ENCODE data around the gene TLE3.

Gene TLE3

DNA sequence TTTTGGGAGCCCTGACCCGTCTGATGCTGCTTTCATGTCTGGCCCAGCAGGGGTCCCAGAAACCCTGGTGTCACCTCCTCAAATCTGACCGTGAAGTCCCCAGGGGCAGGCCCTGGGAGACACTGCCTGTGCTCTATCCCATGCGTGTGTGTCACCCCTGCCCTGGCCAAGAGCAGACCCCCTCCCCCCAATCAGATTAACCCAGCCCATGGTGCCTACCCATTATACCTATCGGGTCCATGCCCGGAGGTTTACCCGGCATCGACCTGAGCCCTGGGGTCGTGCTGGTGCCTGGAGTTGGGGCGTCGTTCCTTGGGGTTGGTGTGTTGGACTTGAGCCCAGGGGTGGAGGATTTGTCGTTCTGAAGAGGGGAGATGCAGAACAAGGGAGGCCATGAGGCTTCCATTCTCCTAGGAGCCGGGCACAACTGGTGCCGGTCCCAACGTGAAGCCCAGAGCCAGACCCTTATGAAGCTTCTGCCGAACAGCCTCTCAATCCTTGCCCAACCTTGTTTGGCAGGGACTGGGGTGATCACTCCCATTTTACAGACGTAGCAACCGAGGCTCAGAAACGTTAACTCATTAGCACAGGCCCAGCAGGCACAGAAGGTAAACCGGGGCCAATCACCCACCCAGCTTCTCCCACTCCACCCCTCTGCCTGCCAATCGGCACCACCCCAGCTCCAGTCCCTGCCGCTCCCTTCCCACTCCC is 39.6 kb downstream of the TLE3 start:
- H3K36me3 ChIP-seq (ENCODE audit: control insufficient read depth, low read depth, low read length): peaks cover 71% of the 10 kb centered on the region
- no peak overlapping the region for H3K4me3 ChIP-seq (ENCODE audit: low read length)
- H3K27me3 ChIP-seq (ENCODE audit: control insufficient read depth, insufficient read depth, low read length): no peaks in the 10 kb centered on the region
- no peak overlapping the region for H3K9ac ChIP-seq (ENCODE audit: low read length)
- no peaks in the 10 kb centered on the region for H3K4me1 ChIP-seq (ENCODE audit: control insufficient read depth, low read depth, low read length)
- H3K9me3 ChIP-seq (ENCODE audit: control insufficient read depth, low read depth, low read length): no peaks in the 10 kb centered on the region
- H3K27ac ChIP-seq (ENCODE audit: low read length): no peak overlapping the region

DNA sequence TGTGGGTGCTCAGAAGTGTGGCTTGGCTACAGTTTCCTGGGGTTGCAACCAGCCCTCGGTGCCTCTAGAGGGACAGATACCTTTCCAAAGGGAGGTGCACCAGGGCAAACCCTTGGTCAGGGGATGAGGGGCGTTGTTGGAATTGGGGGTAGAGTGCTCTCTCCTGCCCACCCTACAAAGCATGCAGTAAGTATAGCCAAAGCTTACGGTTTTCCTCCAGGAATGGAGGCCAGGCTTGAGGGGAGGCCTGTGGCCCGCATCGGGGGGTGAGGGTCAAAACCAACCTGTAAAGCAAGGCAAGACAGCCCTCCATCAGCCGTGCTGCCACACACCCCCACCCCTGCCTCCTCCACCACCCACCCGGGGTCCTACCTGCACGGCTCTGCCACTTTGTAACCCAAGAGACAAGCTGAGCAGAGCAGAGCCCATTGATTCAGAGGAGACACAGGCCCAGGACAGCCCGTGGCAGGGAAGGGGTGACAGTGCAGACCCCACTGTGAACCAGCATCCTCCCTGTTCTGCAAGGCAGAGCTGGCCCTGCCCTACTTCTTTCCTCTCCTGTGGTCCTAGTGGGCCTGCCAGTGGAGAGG is 41.5 kb downstream of the TLE3 start:
- H3K27me3 ChIP-seq (ENCODE audit: control insufficient read depth, insufficient read depth, low read length): no peaks in the 10 kb centered on the region
- peaks cover 87% of the 10 kb centered on the region for H3K36me3 ChIP-seq (ENCODE audit: control insufficient read depth, low read depth, low read length)
- H3K9me3 ChIP-seq (ENCODE audit: control insufficient read depth, low read depth, low read length): no peaks in the 10 kb centered on the region
- no peaks in the 10 kb centered on the region for H3K4me1 ChIP-seq (ENCODE audit: control insufficient read depth, low read depth, low read length)
- H3K9ac ChIP-seq (ENCODE audit: low read length): no peak overlapping the region
- H3K4me3 ChIP-seq (ENCODE audit: low read length): no peak overlapping the region
- no peak overlapping the region for H3K27ac ChIP-seq (ENCODE audit: low read length)

DNA sequence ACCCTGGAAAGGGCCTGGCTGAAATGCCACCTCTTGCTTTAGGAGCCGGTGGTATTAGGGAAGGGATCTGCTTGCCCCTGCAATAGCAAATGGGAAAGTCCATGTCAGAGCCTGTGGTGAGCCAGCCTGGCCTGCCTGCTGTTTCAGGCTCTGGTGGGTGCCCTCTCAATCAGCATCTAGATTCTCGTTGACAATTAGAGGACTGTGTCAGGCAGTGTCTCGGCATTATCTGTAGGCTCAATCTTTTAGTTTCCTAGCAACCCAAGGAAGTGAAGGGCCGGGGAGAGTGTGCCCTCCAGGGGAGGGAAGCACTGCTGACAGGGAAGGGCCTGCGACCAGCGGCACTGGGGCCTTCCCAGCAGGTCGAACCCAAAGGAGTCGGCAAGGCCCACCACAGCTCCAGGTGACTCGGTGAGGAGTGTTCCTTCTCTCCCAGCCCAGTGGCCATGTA is 42.1 kb downstream of the TLE3 start:
- no peak overlapping the region for H3K27ac ChIP-seq (ENCODE audit: low read length)
- peaks cover 89% of the 10 kb centered on the region for H3K36me3 ChIP-seq (ENCODE audit: control insufficient read depth, low read depth, low read length)
- no peaks in the 10 kb centered on the region for H3K27me3 ChIP-seq (ENCODE audit: control insufficient read depth, insufficient read depth, low read length)
- H3K4me1 ChIP-seq (ENCODE audit: control insufficient read depth, low read depth, low read length): no peaks in the 10 kb centered on the region
- no peaks in the 10 kb centered on the region for H3K9me3 ChIP-seq (ENCODE audit: control insufficient read depth, low read depth, low read length)
- no peak overlapping the region for H3K4me3 ChIP-seq (ENCODE audit: low read length)
- no peak overlapping the region for H3K9ac ChIP-seq (ENCODE audit: low read length)

DNA sequence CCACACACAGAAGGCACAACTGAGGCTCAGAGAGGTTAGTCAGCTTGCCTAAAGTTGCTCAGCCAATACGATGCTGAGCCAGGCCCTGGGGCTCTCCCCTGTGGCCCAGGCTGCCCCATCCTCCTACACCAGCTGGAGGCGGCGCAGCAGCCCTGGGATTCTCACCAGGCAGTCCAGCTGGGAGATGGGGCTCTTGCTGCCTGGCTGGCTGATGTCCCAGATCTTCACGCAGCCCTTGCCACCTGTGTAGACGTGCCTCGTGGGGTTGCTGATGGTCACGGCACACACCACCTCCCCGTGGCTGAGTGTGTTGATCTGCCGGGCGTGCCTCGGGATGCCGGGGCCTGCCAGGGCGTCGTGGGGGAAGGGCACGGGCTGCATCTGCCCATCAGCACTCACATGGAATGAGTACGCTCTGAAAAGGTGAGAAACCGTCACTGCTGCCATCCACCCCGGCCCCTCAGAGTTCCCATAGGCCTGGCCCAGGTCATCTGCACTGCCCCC is 42.8 kb downstream of the TLE3 start:
- H3K27me3 ChIP-seq (ENCODE audit: control insufficient read depth, insufficient read depth, low read length): no peaks in the 10 kb centered on the region
- H3K9ac ChIP-seq (ENCODE audit: low read length): no peak overlapping the region
- H3K36me3 ChIP-seq (ENCODE audit: control insufficient read depth, low read depth, low read length): peaks cover 89% of the 10 kb centered on the region
- no peaks in the 10 kb centered on the region for H3K9me3 ChIP-seq (ENCODE audit: control insufficient read depth, low read depth, low read length)
- H3K27ac ChIP-seq (ENCODE audit: low read length): no peak overlapping the region
- H3K4me3 ChIP-seq (ENCODE audit: low read length): no peak overlapping the region
- H3K4me1 ChIP-seq (ENCODE audit: control insufficient read depth, low read depth, low read length): no peaks in the 10 kb centered on the region

DNA sequence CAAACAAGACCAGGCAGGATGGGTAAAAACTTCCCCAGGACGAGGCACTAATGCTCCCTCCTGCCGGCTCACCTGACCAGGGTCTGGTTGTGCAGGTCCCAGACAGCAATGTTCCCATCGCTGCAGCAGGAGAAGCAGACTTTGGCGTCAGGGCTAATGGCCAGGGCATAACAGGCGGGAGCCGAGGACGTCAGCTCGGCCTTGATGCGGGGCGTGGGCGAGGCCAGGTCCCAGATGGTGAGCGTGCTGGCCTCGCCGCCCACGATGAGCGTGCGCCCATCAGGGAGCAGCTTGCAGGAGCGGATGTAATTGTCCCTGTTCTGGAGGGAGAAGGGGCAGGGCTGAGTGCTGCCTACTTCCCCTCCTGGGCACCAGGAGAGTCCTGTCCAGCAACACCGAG is 43.4 kb downstream of the TLE3 start:
- H3K27ac ChIP-seq (ENCODE audit: low read length): no peak overlapping the region
- no peak overlapping the region for H3K9ac ChIP-seq (ENCODE audit: low read length)
- H3K27me3 ChIP-seq (ENCODE audit: control insufficient read depth, insufficient read depth, low read length): no peaks in the 10 kb centered on the region
- H3K9me3 ChIP-seq (ENCODE audit: control insufficient read depth, low read depth, low read length): no peaks in the 10 kb centered on the region
- no peak overlapping the region for H3K4me3 ChIP-seq (ENCODE audit: low read length)
- H3K4me1 ChIP-seq (ENCODE audit: control insufficient read depth, low read depth, low read length): no peaks in the 10 kb centered on the region
- H3K36me3 ChIP-seq (ENCODE audit: control insufficient read depth, low read depth, low read length): peaks cover 86% of the 10 kb centered on the region

DNA sequence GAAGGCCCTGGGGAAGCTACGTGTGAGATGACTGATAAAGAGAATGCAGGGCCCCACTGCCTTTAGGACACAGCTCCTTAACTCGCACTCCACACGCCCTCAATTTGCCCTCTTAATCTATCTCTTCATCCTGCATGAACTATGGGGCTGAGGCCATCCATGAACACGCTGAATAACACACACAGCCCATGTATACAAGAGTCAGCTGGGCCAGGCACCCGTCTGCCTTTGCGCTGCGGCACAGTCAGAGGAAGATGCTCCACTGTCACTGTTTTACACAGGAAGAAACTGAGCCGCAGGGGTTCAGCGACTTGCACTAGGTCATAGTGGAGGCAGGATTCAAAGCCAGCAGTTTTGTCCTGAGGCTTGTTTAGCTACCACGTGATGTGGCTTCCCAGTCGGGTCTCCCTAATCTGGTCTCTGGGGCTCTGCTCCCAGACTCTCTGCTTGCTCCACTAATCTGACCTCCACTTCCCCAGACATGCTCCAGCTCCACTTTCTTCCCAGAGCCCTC is 43.9 kb downstream of the TLE3 start:
- H3K9me3 ChIP-seq (ENCODE audit: control insufficient read depth, low read depth, low read length): no peaks in the 10 kb centered on the region
- no peak overlapping the region for H3K4me3 ChIP-seq (ENCODE audit: low read length)
- peaks cover 80% of the 10 kb centered on the region for H3K36me3 ChIP-seq (ENCODE audit: control insufficient read depth, low read depth, low read length)

DNA sequence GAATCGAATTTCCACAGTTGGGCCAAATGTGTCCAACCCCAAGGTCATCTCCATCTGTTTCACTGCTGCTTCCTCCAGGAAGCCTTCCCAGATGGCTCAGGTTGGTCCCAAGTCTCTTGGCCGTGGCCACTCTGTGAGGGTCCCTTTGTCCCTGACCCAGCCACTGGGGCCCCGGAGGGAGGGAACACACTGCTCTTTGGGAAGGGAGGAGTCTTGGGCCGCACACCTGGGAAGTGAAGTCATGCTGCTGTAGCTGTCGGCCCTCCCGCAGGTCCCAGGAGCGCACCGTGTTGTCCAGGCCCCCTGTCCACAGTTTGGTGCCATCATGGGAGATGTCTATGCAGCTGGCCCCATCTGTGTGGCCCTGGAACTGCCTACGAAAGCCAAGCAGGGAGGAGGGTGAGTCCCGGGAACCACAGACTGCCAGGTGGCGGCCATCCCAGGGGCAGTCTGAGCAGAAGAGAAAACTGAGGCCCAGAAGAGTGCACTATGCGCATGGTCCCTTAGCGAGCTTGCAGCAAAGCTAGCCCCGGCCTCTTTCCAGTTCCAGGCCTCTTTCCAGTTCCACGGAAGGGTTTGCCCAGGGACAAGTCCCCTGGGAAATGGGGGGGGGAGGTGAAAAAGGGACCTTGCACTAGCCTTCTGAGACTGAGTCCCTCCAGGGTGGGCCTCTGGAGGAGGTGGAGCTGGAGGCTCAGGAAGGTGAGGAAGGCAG is 44.6 kb downstream of the TLE3 start:
- no peaks in the 10 kb centered on the region for H3K4me1 ChIP-seq (ENCODE audit: control insufficient read depth, low read depth, low read length)
- no peak overlapping the region for H3K27ac ChIP-seq (ENCODE audit: low read length)
- H3K9me3 ChIP-seq (ENCODE audit: control insufficient read depth, low read depth, low read length): no peaks in the 10 kb centered on the region
- H3K9ac ChIP-seq (ENCODE audit: low read length): no peak overlapping the region
- peaks cover 73% of the 10 kb centered on the region for H3K36me3 ChIP-seq (ENCODE audit: control insufficient read depth, low read depth, low read length)
- H3K4me3 ChIP-seq (ENCODE audit: low read length): no peak overlapping the region
- H3K27me3 ChIP-seq (ENCODE audit: control insufficient read depth, insufficient read depth, low read length): no peaks in the 10 kb centered on the region

More for the DNA sequence above, 43.9 kb downstream of the TLE3 start:
- Histone ChIP-seq H3K27ac (ENCODE audit: low read length) (no peak overlapping the region), H3K4me1 (ENCODE audit: control insufficient read depth, low read depth, low read length) (no peaks in the 10 kb centered on the region), H3K27me3 (ENCODE audit: control insufficient read depth, insufficient read depth, low read length) (no peaks in the 10 kb centered on the region), H3K9ac (ENCODE audit: low read length) (no peak overlapping the region)

DNA sequence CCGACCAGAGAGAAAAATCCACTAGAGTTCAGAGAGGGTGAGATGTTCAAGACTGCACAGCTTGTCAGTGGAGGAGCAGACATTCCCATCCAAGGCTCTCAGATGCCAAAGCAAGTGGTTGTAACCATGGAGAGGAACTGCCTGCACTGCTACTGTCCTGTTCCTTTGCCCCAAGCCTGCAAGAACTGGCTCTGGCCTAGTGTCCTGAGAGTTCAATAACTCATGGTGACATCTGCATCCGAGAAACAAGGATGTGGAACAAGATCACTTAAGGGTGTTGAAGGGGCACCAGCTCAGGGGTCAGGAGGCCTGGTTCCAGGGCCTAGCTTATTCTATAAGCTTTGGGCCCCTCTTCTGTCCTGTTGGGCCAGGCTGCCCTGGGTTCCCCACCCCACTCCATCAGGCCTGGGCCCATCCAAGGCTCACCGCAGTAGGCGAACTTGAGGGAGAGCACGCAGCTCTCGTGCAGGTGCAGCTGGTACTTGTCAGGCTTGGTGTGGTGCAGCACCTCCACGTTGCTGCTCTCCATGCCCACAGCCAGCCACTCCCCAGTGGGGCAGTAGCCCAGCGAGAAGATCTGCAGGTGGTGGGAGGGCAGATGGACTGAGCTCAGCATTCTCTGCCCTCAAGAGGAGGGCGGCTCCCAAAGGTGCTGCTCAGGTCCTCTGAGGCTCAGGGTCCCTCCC is 45.6 kb downstream of the TLE3 start:
- no peak overlapping the region for H3K4me3 ChIP-seq (ENCODE audit: low read length)
- H3K4me1 ChIP-seq (ENCODE audit: control insufficient read depth, low read depth, low read length): peaks cover 9% of the 10 kb centered on the region
- no peaks in the 10 kb centered on the region for H3K27me3 ChIP-seq (ENCODE audit: control insufficient read depth, insufficient read depth, low read length)
- H3K9ac ChIP-seq (ENCODE audit: low read length): no peak overlapping the region
- peaks cover 63% of the 10 kb centered on the region for H3K36me3 ChIP-seq (ENCODE audit: control insufficient read depth, low read depth, low read length)
- no peak overlapping the region for H3K27ac ChIP-seq (ENCODE audit: low read length)
- H3K9me3 ChIP-seq (ENCODE audit: control insufficient read depth, low read depth, low read length): no peaks in the 10 kb centered on the region

DNA sequence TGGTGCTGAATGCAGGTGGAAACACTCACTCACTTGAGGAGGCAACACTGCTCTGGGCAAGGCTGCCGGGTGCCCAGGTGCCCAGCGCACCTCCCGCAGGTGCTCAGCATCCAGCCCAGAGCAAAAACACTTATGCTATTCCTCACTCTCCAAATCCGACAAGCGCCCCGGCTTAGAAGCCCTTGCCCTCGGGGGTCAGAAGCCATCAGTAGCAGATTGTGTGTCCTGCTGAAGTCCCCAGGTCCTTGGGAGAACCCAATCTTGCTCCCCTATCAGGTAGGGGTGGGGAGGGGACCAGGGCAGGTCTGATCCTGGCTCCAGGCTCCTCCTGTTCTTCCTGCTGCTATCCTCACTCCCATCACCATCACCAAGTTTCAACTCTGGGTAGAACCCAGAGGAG is 46.7 kb downstream of the TLE3 start:
- Histone ChIP-seq H3K27ac (ENCODE audit: low read length) (no peak overlapping the region), H3K9ac (ENCODE audit: low read length) (no peak overlapping the region), H3K9me3 (ENCODE audit: control insufficient read depth, low read depth, low read length) (no peaks in the 10 kb centered on the region), H3K4me1 (ENCODE audit: control insufficient read depth, low read depth, low read length) (peaks cover 9% of the 10 kb centered on the region), H3K36me3 (ENCODE audit: control insufficient read depth, low read depth, low read length) (peaks cover 55% of the 10 kb centered on the region), H3K27me3 (ENCODE audit: control insufficient read depth, insufficient read depth, low read length) (no peaks in the 10 kb centered on the region), H3K4me3 (ENCODE audit: low read length) (no peak overlapping the region)

DNA sequence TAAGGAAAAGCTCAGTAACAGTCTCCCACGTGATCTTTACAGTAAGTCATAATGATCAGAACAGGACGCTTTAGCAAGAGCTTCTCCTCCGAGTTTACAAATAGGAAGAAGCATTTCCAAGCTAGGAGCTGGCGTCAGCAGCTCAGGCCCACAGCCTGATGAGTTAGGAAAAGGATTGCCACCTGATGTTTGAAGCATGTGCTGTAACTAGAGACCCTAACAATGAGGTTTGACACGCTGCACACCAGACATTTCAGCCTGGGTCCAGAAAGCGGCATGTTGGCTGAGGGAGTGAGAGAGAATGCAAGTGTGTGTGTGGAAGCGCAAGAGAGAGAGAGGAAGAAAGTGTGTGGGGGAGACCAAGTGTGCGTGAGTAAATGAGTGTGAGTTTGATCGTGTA is 47.3 kb downstream of the TLE3 start:
- Histone ChIP-seq H3K4me3 (ENCODE audit: low read length) (no peak overlapping the region), H3K9me3 (ENCODE audit: control insufficient read depth, low read depth, low read length) (no peaks in the 10 kb centered on the region), H3K36me3 (ENCODE audit: control insufficient read depth, low read depth, low read length) (peaks cover 50% of the 10 kb centered on the region), H3K27ac (ENCODE audit: low read length) (no peak overlapping the region), H3K4me1 (ENCODE audit: control insufficient read depth, low read depth, low read length) (peaks cover 9% of the 10 kb centered on the region), H3K27me3 (ENCODE audit: control insufficient read depth, insufficient read depth, low read length) (no peaks in the 10 kb centered on the region), H3K9ac (ENCODE audit: low read length) (no peak overlapping the region)

DNA sequence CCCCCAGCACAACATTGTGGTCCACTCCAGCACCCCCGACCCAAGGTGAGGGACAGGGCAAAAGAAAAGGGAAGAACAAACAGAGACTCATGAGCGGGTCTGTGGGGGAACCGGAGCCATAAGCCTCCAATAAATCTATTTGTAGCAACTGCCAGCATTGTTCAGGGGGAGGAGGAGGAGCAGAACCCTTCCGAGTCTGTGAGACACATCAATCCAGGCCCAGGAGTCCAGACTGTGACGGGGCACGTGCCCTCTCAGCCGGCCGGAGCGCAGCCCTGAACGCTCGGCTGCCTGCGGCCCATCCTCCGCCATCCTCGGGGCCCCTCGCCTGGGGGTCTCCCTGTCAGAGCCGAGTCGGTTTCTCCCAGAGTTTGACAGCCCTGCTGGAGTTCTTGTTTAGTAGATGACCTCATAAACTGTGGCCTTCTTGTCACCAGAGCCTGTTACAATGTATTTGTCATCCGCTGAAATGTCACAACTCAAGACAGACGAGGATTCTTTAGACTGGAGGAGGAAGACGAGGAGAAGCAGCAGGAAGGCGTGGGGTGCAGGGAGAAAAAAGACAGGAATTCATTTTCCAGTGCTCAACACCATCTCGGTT is 47.9 kb downstream of the TLE3 start:
- peaks cover 47% of the 10 kb centered on the region for H3K36me3 ChIP-seq (ENCODE audit: control insufficient read depth, low read depth, low read length)
- no peak overlapping the region for H3K27ac ChIP-seq (ENCODE audit: low read length)
- peaks cover 9% of the 10 kb centered on the region for H3K4me1 ChIP-seq (ENCODE audit: control insufficient read depth, low read depth, low read length)
- H3K27me3 ChIP-seq (ENCODE audit: control insufficient read depth, insufficient read depth, low read length): no peaks in the 10 kb centered on the region
- H3K9ac ChIP-seq (ENCODE audit: low read length): no peak overlapping the region
- H3K4me3 ChIP-seq (ENCODE audit: low read length): no peak overlapping the region
- no peaks in the 10 kb centered on the region for H3K9me3 ChIP-seq (ENCODE audit: control insufficient read depth, low read depth, low read length)

Measured in iPS-18a (cell line).